ENCODE measurements around the gene MPEG1.

The MPEG1 gene

GRCh38 chr11:59186130-59186594 lies 26.6 kb downstream of the MPEG1 start:
- TF ChIP-seq CTCF (conservative IDR thresholded peaks at IDR 0.05; ENCODE audit: control insufficient read depth, insufficient read depth, low read depth, low read length), result peak; percentile 55
- no peak for DNase-seq (ENCODE audit: low read depth)
- H3K4me3 ChIP-seq (ENCODE audit: control insufficient read depth, low read depth, low read length), result no peak overlapping the region

GRCh38 chr11:59185386-59185945 lies 27.3 kb downstream of the MPEG1 start:
- TF ChIP-seq CTCF (conservative IDR thresholded peaks at IDR 0.05; ENCODE audit: control insufficient read depth, insufficient read depth, low read depth, low read length), result no peak
- no peak overlapping the region for H3K4me3 ChIP-seq (ENCODE audit: control insufficient read depth, low read depth, low read length)
- no peak for DNase-seq (ENCODE audit: low read depth)

GRCh38 chr11:59184691-59185339 lies 27.9 kb downstream of the MPEG1 start:
- H3K4me3 ChIP-seq (ENCODE audit: control insufficient read depth, low read depth, low read length), result no peak overlapping the region
- TF ChIP-seq CTCF (conservative IDR thresholded peaks at IDR 0.05; ENCODE audit: control insufficient read depth, insufficient read depth, low read depth, low read length), result no peak
- no peak for DNase-seq (ENCODE audit: low read depth)

GRCh38 chr11:59183771-59184170 lies 29.0 kb downstream of the MPEG1 start:
- no peak for TF ChIP-seq CTCF (conservative IDR thresholded peaks at IDR 0.05; ENCODE audit: control insufficient read depth, insufficient read depth, low read depth, low read length)
- no peak overlapping the region for H3K4me3 ChIP-seq (ENCODE audit: control insufficient read depth, low read depth, low read length)
- DNase-seq (ENCODE audit: low read depth), result peak; percentile 58

GRCh38 chr11:59182457-59183151 lies 30.1 kb downstream of the MPEG1 start:
- no peak for DNase-seq (ENCODE audit: low read depth)
- peak; percentile 8 for TF ChIP-seq CTCF (conservative IDR thresholded peaks at IDR 0.05; ENCODE audit: control insufficient read depth, insufficient read depth, low read depth, low read length)
- no peak overlapping the region for H3K4me3 ChIP-seq (ENCODE audit: control insufficient read depth, low read depth, low read length)

- no peak overlapping the region for H3K4me3 ChIP-seq (ENCODE audit: control insufficient read depth, low read depth, low read length)
- DNase-seq (ENCODE audit: low read depth), result no peak
- TF ChIP-seq CTCF (conservative IDR thresholded peaks at IDR 0.05; ENCODE audit: control insufficient read depth, insufficient read depth, low read depth, low read length), result no peak
Measured at GRCh38 chr11:59181746-59182456, 30.8 kb downstream of the MPEG1 start.
